HG03439 (cell line): ENCODE data around the gene GRIN3A.
"Not testable (repeated sequence)": the region's sequence is repeated elsewhere in the genome, so short reads cannot be mapped to it uniquely, and the experiment has no call there.

Experiments
- ATAC-seq: cut with Tn5 transposase; IDR thresholded peaks from one replicate; pipeline ENCODE4 v1.9.1; 2021; ENCODE audit warnings: mild to moderate bottlenecking, moderate library complexity; ENCODE audit not compliant: unreplicated experiment

GRIN3A gene

DNA sequence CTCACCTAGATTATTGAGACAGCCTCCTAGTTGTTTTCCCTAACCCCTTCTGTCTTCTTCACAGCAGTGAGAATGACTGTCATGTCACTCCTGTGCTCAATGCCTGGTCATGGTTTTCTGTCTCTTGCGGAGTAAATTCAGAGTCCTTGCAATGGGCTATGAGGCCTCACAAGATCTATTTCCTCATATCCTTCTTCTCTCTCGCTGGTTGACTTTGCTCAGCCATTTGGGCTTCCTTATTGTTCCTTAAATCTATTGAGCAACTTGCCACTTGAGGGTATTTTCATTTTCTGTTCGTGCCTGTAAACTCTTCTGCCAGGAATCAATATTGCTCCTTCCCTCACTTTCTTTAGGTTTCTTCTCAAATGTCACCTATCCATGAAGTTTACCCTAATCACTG, 152.7 kb downstream of the GRIN3A start:
- ATAC-seq: no peak

DNA sequence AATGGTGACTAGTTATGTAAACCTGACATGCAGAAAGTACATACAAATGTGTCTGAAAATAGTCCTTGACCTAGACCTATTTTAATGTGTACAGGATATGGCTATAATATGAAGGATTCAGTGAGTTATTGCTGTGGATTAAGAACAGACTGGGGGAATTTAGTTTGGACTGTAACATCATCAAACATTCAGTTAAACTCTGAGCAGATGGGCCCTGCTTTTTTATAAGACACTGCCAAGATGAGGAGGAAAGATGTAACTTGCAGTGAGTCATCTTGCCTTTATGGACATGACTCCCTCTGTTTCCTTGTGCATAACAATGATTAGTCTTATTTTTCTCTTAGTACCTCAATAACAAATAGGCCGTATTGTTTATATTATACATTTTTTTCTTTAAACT, 155.9 kb downstream of the GRIN3A start:
- ATAC-seq: no peak

DNA sequence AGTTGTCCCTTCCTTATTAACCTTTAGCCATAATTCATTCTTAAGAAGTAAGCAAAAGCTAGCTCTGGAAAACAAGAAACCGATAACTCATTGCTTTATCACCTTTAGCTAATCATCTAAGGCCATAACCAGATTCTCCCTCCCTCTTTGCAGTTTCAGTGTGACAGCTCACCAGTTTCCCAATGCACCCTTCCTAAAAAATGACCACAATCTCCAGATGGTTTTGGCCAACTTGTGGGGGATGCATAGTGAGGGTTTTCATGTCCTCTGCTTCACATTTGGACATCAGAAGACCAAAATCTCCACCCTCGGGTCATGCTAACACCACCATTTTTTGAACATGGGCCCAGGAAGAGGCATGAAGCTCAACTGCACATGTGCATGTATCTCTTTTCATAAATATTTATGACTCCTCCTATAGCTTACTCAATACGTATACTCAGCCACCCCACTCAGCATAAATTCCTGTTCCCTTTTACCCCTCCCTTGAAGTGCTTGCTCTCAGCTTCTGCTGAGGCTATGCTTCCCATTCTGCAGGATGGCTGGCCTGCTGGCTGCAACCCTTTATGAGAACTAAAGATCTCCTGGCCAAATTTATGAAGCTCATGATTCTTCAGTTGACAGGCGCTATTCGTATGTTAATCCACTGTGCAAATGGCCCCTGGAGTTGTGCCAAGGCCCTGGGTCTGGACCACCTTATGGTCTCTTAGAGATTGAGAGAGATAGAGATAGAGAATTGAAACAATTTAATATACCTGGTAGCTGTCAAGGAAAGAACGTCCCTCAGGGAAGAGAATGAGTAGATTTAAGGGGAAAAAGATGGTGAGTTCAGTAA, 158.5 kb downstream of the GRIN3A start:
- no peak for ATAC-seq

DNA sequence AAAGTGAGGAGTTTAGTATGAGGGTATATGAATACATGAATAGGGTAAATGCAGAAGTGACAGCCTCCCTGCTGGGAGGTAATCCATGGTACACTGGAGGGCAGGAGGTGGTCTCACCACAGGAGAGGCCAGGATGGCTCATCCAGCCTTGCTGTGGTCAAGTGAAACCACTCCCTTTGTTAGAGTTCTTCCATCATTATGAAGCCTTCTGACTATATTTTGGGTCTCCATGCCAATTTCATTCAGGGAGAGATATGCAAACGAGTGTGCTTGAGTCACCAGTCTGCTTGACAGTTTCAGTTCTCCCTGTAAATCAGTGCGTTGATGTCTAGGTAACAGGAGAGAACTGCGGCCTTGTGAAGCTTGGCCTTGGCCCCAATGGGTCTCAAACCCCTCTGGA, 160.1 kb downstream of the GRIN3A start:
- no peak for ATAC-seq

DNA sequence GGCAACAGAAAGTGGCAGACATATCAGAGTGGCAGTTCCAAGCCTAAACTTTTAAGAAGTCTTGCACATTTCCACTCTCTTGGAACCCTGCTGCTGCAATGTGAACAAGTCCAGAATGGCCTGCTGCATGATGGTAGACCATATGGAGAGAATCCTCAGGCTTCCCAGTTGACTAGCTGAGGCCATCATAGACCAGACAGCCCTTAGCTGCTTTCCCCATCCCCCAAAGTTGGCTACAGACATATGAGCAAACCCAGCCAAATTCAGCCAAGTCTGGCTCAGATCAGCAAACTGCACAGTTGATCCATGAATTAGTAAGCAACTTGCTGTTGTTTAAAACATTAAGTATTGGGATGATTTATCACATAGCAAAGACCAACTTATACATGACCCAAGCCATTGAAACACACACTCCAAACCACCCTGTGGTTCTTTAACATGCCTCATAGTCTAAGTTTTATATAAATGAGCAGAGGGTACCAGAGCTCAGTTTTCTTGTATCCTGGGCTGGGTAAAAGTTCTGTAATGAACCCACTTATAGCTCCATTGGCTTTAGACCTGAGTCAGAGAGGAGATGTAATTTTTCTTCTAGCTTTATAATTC, 163.6 kb downstream of the GRIN3A start:
- no peak for ATAC-seq

DNA sequence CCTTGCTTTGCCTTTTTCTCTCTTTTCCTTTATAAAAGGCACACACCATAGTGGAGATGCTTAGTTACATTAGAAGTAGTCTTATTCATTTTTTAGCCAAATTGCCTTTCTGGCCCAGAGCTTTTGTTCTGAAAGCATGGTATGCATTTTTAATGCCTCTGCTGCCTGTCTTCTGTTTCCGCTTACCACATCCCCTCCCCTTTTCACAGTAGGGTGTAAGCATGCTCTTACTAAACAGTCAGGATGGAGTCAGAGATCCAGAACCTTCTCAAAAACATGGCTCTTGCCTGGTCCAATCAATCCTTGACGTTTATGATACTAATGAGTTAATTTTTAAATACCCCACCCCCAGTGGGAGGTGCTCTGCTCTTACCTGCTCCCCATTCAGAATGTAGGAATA, 166.1 kb downstream of the GRIN3A start:
- ATAC-seq: no peak

DNA sequence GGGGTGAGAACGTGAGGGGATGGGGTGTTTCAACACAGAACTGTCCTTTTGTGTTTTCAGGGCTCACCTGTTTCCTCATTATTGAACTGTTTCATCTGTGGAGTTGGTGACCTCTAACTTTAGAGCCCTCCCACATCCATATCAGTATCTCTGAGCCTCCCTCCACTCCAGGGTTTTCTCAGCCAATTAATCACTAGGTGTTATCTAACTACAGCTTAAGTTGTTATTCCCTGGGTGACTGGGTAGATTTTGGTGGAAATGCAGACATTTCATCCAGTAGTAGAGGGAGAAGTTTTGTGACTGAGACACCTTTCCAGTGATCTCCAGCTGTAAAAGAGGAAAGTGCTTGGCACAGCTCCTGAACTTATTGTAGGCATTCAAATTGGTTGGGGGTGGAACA, 167.3 kb downstream of the GRIN3A start:
- ATAC-seq: no peak

DNA sequence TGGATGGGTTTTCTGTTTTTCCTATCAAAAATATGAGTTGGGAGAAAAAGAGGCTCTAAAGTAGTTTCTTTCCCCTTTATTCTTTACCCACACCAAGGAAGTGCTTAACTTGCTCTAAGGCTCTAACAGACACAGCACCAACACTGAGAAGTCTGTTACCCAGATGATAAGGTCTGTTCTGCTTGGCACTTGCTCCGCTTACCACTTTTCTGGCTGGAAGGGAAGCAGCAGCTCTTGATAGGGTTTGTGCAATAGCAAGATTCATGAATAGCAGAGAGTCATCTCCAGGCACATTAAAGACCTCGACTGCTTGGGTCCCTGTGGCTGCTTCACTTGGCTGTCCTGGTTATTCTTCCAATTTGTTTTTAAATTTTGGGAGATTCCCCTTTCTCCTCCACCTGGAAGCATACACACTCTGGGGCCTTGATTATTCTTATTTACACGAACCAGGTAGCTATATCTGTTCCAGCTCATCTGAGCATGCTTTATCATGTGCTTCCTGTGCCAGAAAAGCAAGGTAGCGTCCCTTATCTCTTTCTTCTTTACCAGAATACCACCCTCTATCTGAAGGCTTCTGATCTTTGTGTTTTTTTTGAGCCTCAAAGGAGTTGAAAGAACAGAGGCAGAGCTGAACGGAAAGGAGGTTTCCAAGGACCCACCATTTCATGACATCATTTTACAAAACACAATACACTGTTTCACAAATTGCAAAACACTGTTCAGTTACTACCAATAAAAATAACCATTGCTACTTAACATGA, 168.5 kb downstream of the GRIN3A start:
- no peak for ATAC-seq

DNA sequence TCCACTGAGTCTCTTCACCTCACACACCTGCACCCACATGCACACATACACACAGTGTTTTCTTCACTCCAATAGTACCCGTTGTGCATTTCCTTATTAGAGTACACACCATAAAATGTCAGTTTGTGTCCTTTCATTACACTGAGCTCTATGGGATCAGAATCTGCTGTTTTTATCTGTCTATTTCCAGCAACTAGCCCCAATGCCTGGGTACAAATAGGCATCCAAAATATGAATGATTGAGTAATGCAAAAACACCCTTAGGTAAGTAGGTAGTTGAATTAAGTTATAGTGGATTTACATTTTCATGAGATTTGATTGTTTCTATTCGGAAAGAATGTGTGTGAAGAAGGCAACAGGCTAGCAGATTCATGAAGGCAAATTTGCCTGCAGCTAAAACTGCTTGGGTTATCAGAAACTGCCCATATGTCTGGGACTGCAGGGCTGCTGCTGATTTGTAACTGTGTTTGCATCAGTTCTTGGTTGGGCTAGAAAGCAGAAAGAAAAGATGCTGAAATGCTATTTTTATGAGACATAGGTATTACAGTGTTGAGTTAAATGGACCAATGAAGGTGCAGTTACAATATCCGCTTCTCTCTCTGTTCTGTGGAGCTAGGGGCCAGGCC, 170.6 kb downstream of the GRIN3A start:
- no peak for ATAC-seq

DNA sequence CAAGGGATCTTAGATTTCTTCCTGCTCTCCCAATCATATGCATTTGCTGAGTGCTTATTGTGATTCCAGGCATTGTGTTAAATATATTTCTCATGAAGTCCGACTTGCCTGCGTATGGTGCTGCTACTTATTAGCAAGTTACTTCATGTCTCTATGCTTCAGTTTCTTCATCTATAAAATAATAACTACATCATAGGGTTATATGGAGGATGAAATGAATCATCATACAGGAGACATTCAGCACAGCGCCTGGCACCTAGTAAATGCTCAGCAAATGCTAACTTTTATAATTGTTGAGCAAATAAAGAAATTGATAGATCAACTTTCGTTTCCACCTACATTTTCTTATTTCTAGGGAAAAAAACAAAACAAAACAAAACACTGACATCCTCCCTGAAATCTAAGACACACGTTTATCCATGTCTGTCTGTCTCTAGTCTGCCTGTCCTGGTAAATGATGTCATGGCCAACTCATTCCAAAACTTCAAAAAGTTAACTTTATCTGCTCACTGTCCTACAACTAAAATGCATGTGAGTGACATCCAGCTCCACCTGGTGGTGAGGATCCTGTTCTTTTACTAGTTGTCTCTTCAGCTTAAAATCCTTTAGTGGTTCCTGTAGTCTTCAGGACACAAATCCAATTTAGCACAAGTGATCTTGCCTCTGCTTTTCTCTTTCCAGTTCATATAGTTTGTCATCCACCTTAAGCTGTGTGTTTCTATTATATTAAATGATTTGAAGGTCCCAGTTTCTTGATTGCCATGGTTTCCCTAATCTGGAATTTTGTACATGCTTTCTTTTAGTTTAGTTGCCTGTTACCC, 171.3 kb downstream of the GRIN3A start:
- no peak for ATAC-seq

DNA sequence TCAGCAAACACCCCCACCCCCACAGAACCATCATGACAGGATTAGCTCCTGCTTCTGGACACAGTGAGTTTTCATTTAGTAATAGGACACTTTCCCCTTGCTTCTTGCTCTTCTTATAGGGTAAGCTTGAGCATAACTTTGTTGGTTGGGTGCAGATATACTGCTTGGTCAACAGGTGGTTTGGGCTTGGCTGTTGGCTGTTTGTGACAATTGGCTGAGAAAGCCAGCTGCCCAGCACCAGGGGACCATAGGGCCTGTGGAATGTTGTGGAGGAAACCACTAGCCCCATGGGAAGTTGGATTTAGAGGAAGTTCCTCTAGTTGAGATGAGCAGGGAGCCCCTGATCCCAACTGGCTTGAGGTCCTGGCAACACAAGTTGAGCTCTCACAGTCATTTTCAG, 174.2 kb downstream of the GRIN3A start:
- ATAC-seq: no peak

DNA sequence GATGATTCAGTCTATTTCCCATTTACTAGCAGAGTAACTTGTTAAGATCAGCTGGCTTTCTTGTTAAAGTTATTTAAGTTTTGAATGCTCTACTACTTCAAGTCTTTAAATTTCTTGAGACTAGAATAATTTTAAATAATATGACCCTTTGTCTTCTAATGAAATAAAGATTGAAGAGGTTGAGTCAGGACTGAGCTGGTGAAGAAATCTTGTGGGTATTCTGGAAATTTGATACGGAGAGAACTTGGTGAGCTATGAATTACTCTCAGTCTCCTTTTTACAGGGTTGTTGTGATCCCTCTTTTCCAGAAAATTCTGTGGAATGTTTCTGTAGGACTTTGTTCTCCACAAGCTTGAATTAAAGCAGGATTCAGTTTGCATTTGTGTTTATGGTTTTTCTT, 175.5 kb downstream of the GRIN3A start:
- ATAC-seq: no peak

DNA sequence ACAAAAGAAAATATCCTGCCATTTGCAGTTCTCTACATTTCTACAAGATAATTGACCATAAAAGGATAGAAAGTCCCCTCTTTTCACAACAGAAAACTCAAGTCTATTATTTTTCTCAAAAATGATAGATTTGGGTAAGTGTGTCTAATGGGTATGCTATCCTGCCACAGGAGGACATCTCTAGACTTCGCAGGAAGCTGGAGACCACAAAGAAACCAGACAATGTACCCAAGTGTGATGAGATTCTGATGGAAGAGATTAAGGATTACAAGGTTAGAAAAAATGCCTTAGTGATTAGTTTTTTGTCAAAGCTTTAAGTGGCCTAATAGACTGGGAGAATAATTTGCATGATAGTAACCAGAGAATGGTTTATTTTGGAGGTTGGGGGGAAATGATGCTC, 176.7 kb downstream of the GRIN3A start:
- no peak for ATAC-seq

DNA sequence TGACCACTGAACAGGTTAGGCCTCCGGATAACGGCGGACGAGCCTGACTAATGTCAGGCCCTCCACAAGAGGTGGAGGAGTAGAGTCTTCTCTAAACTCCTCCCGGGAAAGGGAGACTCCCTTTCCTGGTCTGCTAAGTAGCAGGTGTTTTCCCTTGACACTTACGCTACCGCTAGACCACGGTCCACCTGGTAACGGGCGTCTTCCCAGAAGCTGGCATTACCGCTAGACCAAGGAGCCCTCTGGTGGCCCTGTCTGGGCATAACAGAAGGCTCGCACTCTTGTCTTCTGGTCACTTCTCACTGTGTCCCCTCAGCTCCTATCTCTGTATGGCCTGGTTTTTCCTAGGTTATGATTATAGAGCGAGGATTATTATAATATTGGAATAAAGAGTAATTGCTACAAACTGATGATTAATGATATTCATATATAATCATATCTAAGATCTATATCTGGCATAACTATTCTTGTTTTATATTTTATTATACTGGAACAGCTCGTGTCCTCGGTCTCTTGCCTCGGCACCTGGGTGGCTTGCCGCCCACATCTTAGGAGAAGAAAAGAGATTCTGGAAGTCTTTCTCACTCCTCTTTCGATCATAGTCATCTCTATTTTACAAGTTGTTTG, 188.9 kb downstream of the GRIN3A start:
- not testable (repeated sequence) for ATAC-seq

DNA sequence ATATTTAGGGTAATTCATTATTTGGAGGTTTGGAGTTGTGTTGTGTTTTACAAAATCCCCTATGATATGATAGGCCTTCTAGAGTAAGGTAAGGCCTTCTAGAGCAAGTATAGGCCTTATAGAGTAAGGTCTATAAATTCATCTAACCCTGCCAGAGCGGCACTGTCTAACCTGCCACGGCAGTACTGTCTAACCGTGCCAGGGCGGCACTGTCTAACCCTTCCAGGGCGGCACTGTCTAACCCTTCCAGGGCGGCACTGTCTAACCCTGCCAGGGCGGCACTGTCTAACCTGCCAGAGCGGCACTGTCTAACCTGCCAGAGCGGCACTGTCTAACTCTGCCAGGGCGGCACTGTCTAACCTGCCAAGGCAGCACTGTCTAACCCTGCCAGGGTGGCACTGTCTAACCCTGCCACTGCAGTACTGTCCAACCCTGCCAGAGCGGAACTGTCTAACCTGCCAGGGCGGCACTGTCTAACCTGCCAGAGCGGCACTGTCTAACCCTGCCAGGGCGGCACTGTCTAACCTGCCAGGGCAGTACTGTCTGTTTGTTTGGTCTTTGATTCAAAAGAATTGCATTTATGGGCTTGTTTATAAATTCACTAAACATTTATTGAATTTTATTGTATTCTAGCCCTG, 195.2 kb downstream of the GRIN3A start:
- no peak for ATAC-seq

DNA sequence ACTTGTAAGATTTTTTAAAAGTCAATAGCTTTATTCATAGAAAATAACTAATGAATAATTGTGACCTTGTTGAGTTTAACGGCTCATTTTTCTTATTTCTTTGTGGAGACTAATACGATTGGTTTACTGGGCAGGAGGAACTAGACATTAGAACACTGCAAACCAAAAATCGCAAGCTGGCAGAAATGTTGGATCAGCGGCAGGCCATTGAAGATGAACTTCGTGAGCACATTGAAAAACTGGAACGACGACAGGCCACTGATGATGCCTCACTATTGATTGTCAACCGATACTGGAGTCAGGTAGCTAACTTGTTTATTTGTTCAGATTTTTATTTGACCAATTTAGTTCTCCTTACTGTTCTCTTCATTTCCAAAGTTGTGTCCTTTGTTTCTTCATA, 198.4 kb downstream of the GRIN3A start:
- no peak for ATAC-seq

DNA sequence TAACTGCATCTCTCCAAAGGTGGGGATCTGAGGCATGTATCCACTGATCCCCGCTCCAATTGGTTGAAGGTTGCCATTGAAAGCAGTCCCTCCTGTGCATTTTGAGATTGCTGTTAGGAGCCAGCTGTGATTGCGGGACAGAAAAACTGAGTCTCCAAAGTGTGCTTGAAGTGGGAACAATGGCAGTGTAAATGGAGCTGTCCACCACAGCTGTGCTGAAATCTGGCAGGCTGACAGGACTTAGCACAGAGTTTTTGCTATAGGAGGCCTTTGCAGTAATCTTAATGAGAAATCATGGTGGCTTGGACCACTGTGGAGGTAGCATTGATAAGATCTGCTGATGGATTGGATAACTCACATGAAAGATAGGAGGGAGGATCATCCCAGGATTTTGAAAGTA, 201.5 kb downstream of the GRIN3A start:
- ATAC-seq: no peak

DNA sequence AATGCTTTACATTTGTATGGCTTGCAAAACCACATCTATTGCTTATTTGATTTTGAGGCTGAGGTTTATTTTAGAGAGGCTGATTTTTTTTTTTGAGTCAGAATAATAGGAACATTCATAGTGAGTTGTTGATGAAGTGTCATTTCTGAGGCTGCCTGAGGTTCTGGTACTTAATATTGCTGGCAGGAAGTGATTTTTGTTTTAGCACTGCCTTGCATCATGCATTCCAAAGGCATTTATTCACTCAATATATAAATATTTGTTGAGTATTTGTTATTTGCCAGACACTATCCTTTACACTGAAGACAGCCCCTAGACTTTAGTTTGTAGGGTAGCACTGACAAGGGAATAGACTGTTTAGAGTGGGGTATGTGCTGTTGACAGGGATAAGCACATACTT, 202.1 kb downstream of the GRIN3A start:
- ATAC-seq: no peak

DNA sequence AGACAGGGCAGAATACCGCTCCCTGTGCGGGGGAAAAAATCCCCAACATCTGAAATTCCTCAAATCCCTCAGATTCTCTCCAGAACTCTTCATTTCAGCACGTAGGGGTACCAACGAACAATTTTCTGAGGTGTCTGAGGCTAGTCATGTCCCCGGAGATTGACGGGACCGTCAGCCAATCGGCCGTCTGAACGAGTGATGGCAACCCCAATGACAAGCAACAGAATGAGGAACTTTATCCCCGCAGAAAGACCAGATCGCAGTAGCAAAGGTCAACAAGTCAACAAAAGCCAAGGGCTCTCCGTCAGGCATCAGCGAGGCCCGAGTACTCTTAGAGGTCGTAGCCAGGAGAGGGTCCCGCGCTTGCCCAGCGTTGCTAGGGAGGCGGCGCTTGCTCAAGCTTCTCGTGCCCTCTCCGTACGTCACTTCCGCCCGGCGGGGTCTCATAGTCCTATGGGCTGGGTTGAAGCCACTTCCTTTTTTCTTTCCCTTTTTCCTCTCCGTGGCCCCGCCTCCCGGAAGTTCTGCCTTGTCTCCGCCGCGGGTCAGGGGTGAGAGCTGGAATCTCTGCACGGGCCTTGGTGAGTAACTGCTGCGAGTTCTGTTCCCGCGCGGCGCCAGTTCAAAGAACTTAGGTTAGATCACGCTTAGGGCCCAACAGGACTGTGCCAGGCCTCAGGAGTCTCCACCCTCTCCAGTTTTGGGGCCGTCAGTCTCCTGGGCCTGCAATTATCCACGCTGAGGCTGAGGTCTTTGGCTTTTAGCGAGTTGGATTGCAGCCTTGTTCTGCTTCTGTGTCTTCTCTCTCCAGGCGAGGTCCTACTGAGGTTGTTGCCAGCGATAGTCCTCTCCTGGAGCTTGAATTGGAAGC, 204.9 kb downstream of the GRIN3A start, which contains the start of gene RNF20:
Gene RNF20, plus strand, starts transcription at position 520 of the 871 bp plus-strand sequence. CDS start 1,571 bp downstream, outside the sequence.
- peak; percentile 99 for ATAC-seq
